Hepatocyte (in vitro differentiated cells): Measurements from ENCODE around the gene AHNAK. TPM values are rescaled to one million over a fixed set of nuclear protein-coding genes. Genes with fewer than 3 reads are reported as not detected.

Source experiments
- DNase-seq: peaks from one replicate; pipeline ENCODE4 v3.0.0-alpha.2; 2016; ENCODE audit warnings: low spot score
- H2AFZ ChIP-seq: fragments of 200-600 bp; sonication (generic); 2 replicates; pipeline ENCODE4 v1.6.0; 2016; ENCODE audit warnings: antibody characterized with exemption, mild to moderate bottlenecking
- H3K27ac ChIP-seq: fragments of 200-600 bp; sonication (generic); 2 replicates; pipeline ENCODE4 v1.5.1; 2016; ENCODE audit warnings: mild to moderate bottlenecking
- H3K27me3 ChIP-seq: fragments of 200-600 bp; sonication (generic); 2 replicates; pipeline ENCODE4 v1.6.1; 2016
- H3K36me3 ChIP-seq: fragments of 200-600 bp; sonication (generic); replicated peaks from 2 replicates; pipeline ENCODE4 v1.5.1; 2016; ENCODE audit warnings: low read depth; ENCODE audit not compliant: insufficient read depth
- H3K4me1 ChIP-seq: fragments of 200-600 bp; sonication (generic); 2 replicates; pipeline ENCODE4 v1.5.1; 2016; ENCODE audit warnings: mild to moderate bottlenecking, moderate library complexity; ENCODE audit not compliant: insufficient read depth
- H3K4me2 ChIP-seq: fragments of 200-600 bp; sonication (generic); 2 replicates; pipeline ENCODE4 v1.6.0; 2016
- H3K4me3 ChIP-seq: fragments of 200-600 bp; sonication (generic); 2 replicates; pipeline ENCODE4 v1.5.1; 2016; ENCODE audit warnings: mild to moderate bottlenecking
- H3K79me2 ChIP-seq: fragments of 200-600 bp; sonication (generic); 2 replicates; pipeline ENCODE4 v1.6.0; 2017; ENCODE audit warnings: mild to moderate bottlenecking
- H3K9me2 ChIP-seq: fragments of 200-600 bp; sonication (generic); replicated peaks from 2 replicates; pipeline ENCODE4 v1.6.0; 2017; ENCODE audit warnings: mild to moderate bottlenecking; ENCODE audit not compliant: insufficient read depth
- H3K9me3 ChIP-seq: fragments of 200-600 bp; sonication (generic); 2 replicates; pipeline ENCODE4 v1.5.1; 2016; ENCODE audit warnings: low read depth, mild to moderate bottlenecking
- H4K20me1 ChIP-seq: fragments of 200-600 bp; sonication (generic); 2 replicates; pipeline ENCODE4 v1.6.0; 2016; ENCODE audit warnings: mild to moderate bottlenecking; ENCODE audit not compliant: insufficient read depth, poor library complexity, severe bottlenecking
- EZH2 ChIP-seq: fragments of 200-600 bp; sonication (generic); IDR thresholded peaks from 2 replicates; pipeline ENCODE4 v1.6.1; 2016; ENCODE audit warnings: antibody characterized with exemption, mild to moderate bottlenecking, borderline replicate concordance
- EZH2phosphoT487 ChIP-seq: fragments of 200-600 bp; sonication (generic); IDR thresholded peaks from one replicate; pipeline ENCODE4 v1.6.1; 2018; ENCODE audit warnings: antibody characterized with exemption, mild to moderate bottlenecking, low read depth, moderate library complexity; ENCODE audit not compliant: unreplicated experiment, severe bottlenecking
- WGBS: methylation state at CpG from one replicate; pipeline ENCODE4 v1.1.6; 2016; ENCODE audit warnings: low lambda C conversion rate; ENCODE audit errors: missing lambda C conversion rate; 5-methylcytosine and 5-hydroxymethylcytosine counted together
- polyA plus RNA-seq: library from polyadenylated mRNA; unstranded; fragments of >200 nt; fragmentation: Nextera tagmentation; extraction: Ambion mirVana; gene quantifications from 2 replicates; pipeline ENCODE4 v1.2.1, GENCODE V29; 2016
- total RNA-seq: library from RNA; depleted of rRNA; stranded (reverse); fragments of >200 nt; gene quantifications from 2 replicates; pipeline ENCODE4 v1.2.3, GENCODE V29; 2014
- TF ChIP-seq, protein P1 (sequence below): fragments of 200-600 bp; sonication (generic); IDR thresholded peaks from 2 replicates; pipeline ENCODE4 v1.5.1; 2016; ENCODE audit warnings: antibody characterized with exemption, mild to moderate bottlenecking; ENCODE audit not compliant: poor library complexity

AHNAK gene
- total and polyA plus RNA-seq, 2 experiments from 2014 or later, result 47.6 to 237 TPM

DNA sequence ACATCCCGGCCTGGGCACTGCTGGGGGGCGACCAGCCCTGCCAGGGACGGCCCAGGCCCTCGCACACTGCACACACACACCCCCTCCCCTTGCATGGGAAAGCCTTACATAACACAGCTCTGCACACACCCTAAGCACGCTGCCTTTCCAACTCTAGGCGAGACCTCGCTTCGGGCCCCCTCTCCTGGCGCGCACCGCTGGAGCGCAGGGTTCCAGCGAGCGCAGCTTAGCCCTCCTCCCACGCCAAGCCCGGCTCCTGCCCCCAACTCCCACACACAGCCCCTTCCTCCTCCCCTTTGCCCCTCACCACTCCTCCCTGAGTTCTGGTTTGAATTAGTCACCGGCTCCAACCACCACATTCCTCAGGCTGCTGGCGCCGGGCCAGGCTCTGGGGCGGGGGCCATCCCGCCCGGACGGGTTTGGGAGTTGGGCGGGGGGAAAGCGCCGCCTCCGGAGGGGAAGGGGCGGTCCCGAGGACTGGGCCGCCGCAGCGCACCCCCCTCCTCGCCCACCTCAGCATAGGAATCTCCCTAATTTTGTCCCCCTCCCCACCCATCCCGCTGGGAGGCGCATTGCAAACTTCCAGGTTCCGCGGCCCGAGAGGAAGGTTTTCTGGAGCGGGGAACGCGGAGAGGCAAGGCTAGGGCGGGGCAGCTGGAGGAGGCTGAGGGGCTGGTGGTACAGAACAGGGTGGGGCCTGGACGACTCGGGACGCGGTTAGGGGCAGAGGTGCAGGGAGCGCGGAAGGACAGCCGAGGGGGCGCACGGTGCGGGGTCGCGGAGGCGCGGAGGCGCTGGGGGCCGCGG lies 966 bp downstream of the AHNAK start:
- DNase-seq, result peak; percentile 94
- H3K4me2 ChIP-seq, result peak overlapping the region; percentile 95
- 1% methylated on average over 21 of the region's 59 CpGs for WGBS
- H3K27ac ChIP-seq, result peak overlapping the region; percentile 99
- H3K9me2 ChIP-seq, result no peaks in the 10 kb centered on the region
- peak overlapping the region; percentile 51 for H2AFZ ChIP-seq
- H3K9me3 ChIP-seq, result no peaks in the 10 kb centered on the region
- TF ChIP-seq, protein P1, sequence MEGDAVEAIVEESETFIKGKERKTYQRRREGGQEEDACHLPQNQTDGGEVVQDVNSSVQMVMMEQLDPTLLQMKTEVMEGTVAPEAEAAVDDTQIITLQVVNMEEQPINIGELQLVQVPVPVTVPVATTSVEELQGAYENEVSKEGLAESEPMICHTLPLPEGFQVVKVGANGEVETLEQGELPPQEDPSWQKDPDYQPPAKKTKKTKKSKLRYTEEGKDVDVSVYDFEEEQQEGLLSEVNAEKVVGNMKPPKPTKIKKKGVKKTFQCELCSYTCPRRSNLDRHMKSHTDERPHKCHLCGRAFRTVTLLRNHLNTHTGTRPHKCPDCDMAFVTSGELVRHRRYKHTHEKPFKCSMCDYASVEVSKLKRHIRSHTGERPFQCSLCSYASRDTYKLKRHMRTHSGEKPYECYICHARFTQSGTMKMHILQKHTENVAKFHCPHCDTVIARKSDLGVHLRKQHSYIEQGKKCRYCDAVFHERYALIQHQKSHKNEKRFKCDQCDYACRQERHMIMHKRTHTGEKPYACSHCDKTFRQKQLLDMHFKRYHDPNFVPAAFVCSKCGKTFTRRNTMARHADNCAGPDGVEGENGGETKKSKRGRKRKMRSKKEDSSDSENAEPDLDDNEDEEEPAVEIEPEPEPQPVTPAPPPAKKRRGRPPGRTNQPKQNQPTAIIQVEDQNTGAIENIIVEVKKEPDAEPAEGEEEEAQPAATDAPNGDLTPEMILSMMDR, result peak; percentile 24
- no peak for TF ChIP-seq EZH2
- H3K79me2 ChIP-seq, result peaks cover 58% of the 10 kb centered on the region
- peaks cover 43% of the 10 kb centered on the region for H4K20me1 ChIP-seq
- peaks cover 63% of the 10 kb centered on the region for H3K4me1 ChIP-seq
- peak overlapping the region; percentile 96 for H3K4me3 ChIP-seq
- no peaks in the 10 kb centered on the region for H3K36me3 ChIP-seq
- H3K27me3 ChIP-seq, result no peaks in the 10 kb centered on the region

DNA sequence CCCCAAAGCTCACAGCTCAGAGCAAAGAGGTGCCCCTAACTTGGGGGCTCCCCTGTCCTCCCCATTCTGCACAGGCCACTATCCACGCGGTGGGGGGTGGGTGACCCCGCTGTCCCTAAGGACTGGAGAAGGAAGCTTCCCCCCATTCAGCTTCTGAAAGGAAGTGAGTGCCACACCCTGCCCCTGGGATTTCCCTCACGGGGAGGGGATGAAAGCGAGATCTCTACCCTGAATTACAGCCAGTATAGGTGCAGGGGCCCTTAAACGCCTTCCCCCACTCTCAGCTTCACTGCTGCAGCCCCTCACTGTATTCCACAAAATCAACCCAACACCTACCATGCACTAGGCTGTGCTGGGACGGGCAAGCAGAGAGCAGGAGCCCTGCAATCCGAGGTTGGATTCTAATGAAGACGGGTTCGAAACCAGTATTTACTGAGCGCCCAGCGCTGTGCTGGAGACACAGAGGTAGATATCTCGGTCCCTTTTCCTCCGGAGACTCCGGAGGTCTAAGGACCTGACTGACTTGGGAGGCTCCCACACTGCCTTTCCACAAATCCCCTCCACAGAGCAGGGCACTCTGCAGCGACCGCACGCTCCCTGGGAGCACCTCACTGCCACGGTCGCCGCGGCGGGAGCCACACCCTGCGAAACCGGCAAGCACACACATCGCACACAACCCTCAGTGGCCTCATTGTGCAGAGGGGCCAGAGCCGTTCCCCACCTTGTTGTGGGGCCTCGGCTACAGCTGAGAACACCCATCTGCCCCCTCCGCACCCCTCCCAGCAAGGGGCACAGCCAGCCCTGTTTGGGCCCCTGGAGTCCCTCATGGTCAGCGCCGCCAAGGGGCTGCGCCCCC lies 1.8 kb downstream of the AHNAK start:
- peak overlapping the region; percentile 96 for H3K4me3 ChIP-seq
- H3K27me3 ChIP-seq, result no peaks in the 10 kb centered on the region
- DNase-seq, result peak; percentile 55
- 7% methylated on average over 32 of the region's 32 CpGs for WGBS
- peaks cover 72% of the 10 kb centered on the region for H3K4me1 ChIP-seq
- peak overlapping the region; percentile 99 for H3K27ac ChIP-seq
- H2AFZ ChIP-seq, result no peak overlapping the region
- H3K9me2 ChIP-seq, result no peaks in the 10 kb centered on the region
- TF ChIP-seq EZH2 (no peak), EZH2phosphoT487 (no peak)
- TF ChIP-seq, protein P1, result no peak
- peaks cover 52% of the 10 kb centered on the region for H4K20me1 ChIP-seq
- H3K9me3 ChIP-seq, result no peaks in the 10 kb centered on the region
- H3K4me2 ChIP-seq, result peak overlapping the region; percentile 95
- H3K36me3 ChIP-seq, result no peaks in the 10 kb centered on the region
- H3K79me2 ChIP-seq, result peaks cover 65% of the 10 kb centered on the region

DNA sequence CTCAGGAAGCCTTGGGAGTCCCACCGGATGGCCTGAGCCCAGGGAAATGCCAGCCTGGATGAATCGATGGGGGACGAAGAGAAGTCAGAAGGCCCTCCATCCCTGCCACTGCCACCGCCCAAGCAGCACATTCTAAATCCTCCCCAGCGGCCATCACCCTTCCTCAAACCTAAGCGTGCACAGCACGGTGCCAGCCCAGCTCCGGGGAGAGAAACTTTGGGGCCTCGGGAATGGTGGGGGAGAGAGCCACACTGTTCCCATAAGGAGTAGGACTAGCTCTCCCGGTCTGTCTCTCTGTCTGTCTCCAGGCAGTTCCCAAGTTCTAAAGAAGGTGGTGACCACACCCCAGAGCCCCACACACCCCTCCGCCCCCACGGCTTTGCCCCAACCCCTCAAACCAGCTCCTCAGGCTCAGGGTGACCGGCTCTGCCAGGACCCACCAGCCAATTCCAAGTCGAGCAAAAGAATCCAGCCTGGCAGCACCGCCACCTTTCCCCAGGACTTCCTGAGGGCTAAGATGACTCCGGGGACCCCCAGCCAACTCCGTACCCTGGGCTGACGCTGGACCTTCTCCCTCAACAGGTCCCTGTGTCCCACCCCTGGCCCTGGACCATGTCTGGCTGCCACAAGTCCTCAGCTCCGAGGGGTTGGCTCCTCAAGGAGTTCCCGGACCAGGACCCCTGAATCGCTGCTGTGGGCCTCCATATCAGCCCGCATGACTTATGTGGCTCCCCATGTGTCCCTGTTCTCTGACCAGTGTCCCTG lies 2.7 kb downstream of the AHNAK start:
- no peaks in the 10 kb centered on the region for H3K9me3 ChIP-seq
- H3K4me2 ChIP-seq, result peak overlapping the region; percentile 95
- H3K36me3 ChIP-seq, result no peaks in the 10 kb centered on the region
- TF ChIP-seq EZH2phosphoT487 (no peak), EZH2 (no peak)
- TF ChIP-seq, protein P1, result no peak
- no peak overlapping the region for H2AFZ ChIP-seq
- peak overlapping the region; percentile 96 for H3K4me3 ChIP-seq
- peak overlapping the region; percentile 99 for H3K27ac ChIP-seq
- 41% methylated on average over 22 of the region's 22 CpGs for WGBS
- peaks cover 73% of the 10 kb centered on the region for H3K4me1 ChIP-seq
- peaks cover 59% of the 10 kb centered on the region for H4K20me1 ChIP-seq
- no peaks in the 10 kb centered on the region for H3K27me3 ChIP-seq
- H3K9me2 ChIP-seq, result no peaks in the 10 kb centered on the region
- no peak for DNase-seq
- peaks cover 73% of the 10 kb centered on the region for H3K79me2 ChIP-seq
